Forelimb muscle (tissue), 1 donor: ENCODE data around the gene MNS1. TPM values are rescaled to one million over a fixed set of nuclear protein-coding genes. Genes with fewer than 3 reads are reported as not detected.
A peak's percentile ranks its signal among the peaks of the same experiment; 100 is the strongest.
"Not testable (repeated sequence)": the region's sequence is repeated elsewhere in the genome, so short reads cannot be mapped to it uniquely, and the experiment has no call there.

Experiments used
- DNase-seq: peaks from one replicate; pipeline ENCODE4 v3.0.0-alpha.2; 2013; ENCODE audit warnings: low read depth
- polyA plus RNA-seq: library from polyadenylated mRNA; unstranded; fragments of 120-200 nt; gene quantifications from one replicate; pipeline ENCODE4 v1.2.1, GENCODE V29; 2013; ENCODE audit not compliant: insufficient read length

The MNS1 gene
- polyA plus RNA-seq, result 5.4 TPM

- peak; percentile 94 for DNase-seq
Observed at GRCh38 chr15:56464893-56465520, at the start of gene MNS1. Gene MNS1 (minus strand): TSS chr15:56465137. CDS start chr15:56464972, 165 bp downstream.

GRCh38 chr15:56496635-56497034 is 31.7 kb upstream of the MNS1 start:
- DNase-seq, result peak; percentile 61

- DNase-seq, result no peak
Observed at GRCh38 chr15:56495533-56495932, 30.6 kb upstream of the MNS1 start.

GRCh38 chr15:56495053-56495452 is 30.1 kb upstream of the MNS1 start:
- DNase-seq, result no peak

- DNase-seq, result no peak
Observed at GRCh38 chr15:56492791-56493555, 28.0 kb upstream of the MNS1 start.

GRCh38 chr15:56492236-56492635 is 27.3 kb upstream of the MNS1 start:
- DNase-seq, result no peak

- DNase-seq, result peak; percentile 60
Observed at GRCh38 chr15:56491110-56491722, 26.3 kb upstream of the MNS1 start.

GRCh38 chr15:56490461-56490860 is 25.5 kb upstream of the MNS1 start:
- no peak for DNase-seq

- DNase-seq, result not testable (repeated sequence)
Observed at GRCh38 chr15:56486206-56486605, 21.3 kb upstream of the MNS1 start.

GRCh38 chr15:56485426-56485825 is 20.5 kb upstream of the MNS1 start:
- not testable (repeated sequence) for DNase-seq

- DNase-seq, result no peak
Observed at GRCh38 chr15:56484287-56484686, 19.4 kb upstream of the MNS1 start.

GRCh38 chr15:56475351-56475750 is 10.4 kb upstream of the MNS1 start:
- no peak for DNase-seq

GRCh38 chr15:56473017-56473416 is 8.1 kb upstream of the MNS1 start:
- DNase-seq, result no peak

- DNase-seq, result no peak
Observed at GRCh38 chr15:56472278-56472677, 7.3 kb upstream of the MNS1 start.

- DNase-seq, result no peak
Observed at GRCh38 chr15:56471440-56472069, 6.6 kb upstream of the MNS1 start.

GRCh38 chr15:56469483-56469882 is 4.5 kb upstream of the MNS1 start:
- DNase-seq, result no peak

- peak; percentile 26 for DNase-seq
Observed at GRCh38 chr15:56468401-56468800, 3.5 kb upstream of the MNS1 start.

- DNase-seq, result no peak
Observed at GRCh38 chr15:56467616-56468015, 2.7 kb upstream of the MNS1 start.

- no peak for DNase-seq
Observed at GRCh38 chr15:56460947-56461346, 4.0 kb downstream of the MNS1 start.

GRCh38 chr15:56460071-56460470 is 4.9 kb downstream of the MNS1 start:
- no peak for DNase-seq

- no peak for DNase-seq
Observed at GRCh38 chr15:56459096-56459495, 5.8 kb downstream of the MNS1 start.

GRCh38 chr15:56456229-56456628 is 8.7 kb downstream of the MNS1 start:
- DNase-seq, result no peak
